Hematopoietic multipotent progenitor cell (in vitro differentiated cells): ENCODE measurements around the gene SLC26A5. TPM values are rescaled to one million over a fixed set of nuclear protein-coding genes. Genes with fewer than 3 reads are reported as not detected.
A peak's percentile ranks its signal among the peaks of the same experiment; 100 is the strongest.
"Not testable (repeated sequence)": the region's sequence is repeated elsewhere in the genome, so short reads cannot be mapped to it uniquely, and the experiment has no call there.

Experiments used
- DNase-seq, 3 donors: peaks; one replicate each; pipeline ENCODE4 v3.0.0-alpha.2; 2011 to 2015; ENCODE audit warnings: low read depth in 2 of 3, low spot score in 2 of 3
- total RNA-seq: library from RNA; depleted of rRNA; stranded (reverse); fragments of >200 nt; gene quantifications from one replicate; pipeline ENCODE4 v1.2.3, GENCODE V29; 2012

The SLC26A5 gene, protein sequence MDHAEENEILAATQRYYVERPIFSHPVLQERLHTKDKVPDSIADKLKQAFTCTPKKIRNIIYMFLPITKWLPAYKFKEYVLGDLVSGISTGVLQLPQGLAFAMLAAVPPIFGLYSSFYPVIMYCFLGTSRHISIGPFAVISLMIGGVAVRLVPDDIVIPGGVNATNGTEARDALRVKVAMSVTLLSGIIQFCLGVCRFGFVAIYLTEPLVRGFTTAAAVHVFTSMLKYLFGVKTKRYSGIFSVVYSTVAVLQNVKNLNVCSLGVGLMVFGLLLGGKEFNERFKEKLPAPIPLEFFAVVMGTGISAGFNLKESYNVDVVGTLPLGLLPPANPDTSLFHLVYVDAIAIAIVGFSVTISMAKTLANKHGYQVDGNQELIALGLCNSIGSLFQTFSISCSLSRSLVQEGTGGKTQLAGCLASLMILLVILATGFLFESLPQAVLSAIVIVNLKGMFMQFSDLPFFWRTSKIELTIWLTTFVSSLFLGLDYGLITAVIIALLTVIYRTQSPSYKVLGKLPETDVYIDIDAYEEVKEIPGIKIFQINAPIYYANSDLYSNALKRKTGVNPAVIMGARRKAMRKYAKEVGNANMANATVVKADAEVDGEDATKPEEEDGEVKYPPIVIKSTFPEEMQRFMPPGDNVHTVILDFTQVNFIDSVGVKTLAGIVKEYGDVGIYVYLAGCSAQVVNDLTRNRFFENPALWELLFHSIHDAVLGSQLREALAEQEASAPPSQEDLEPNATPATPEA
- total RNA-seq: not detected

DNA sequence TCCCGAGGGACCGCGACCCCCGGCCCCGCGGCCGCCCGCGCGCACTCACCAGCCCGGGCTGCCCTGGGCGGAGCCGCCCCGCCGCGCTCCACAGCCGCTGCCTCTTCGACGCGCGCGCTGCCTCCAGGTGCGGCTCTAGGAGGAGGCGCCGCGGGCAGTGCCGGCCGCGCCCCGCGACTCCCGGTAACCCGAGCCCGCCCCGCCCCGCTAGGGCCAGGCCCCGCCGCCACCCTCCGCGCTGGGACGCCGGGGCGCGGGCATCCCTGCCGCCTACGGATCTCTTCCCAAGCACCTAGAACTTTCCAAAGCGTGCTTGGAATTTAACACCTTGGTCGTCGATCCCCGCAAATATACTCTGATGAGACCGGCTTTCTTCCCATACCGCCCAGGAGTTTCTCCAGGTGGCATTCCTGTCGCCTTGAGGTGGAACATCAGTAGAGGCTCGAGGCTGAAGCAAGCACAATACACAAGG, at the start of gene SLC26A5:
Gene SLC26A5, minus strand, starts transcription at position 159 of the 472 bp plus-strand sequence. CDS start 24,693 bp downstream, outside the sequence.
- peak in 2 of 3 donors; percentile 8 to 10 for DNase-seq

DNA sequence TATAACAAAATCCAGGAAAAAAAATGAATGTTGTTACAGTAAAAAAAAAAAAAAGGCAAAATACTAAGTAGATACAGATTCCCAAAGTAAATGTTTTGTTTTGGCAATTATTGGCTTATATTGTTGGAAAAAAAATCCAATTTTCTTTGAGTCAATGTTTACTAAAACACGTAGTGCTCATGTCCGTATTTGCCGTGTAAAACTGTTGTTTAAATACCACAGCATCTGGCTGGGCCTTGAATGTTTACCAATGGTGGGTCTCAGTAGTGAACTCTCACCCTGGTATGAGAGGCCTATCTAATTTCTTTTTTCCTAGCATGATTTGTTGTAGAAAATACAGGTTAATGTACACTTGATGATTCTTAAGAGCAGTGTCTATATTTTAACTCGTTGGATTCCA, 41.4 kb upstream of the SLC26A5 start:
- no peak for DNase-seq

DNA sequence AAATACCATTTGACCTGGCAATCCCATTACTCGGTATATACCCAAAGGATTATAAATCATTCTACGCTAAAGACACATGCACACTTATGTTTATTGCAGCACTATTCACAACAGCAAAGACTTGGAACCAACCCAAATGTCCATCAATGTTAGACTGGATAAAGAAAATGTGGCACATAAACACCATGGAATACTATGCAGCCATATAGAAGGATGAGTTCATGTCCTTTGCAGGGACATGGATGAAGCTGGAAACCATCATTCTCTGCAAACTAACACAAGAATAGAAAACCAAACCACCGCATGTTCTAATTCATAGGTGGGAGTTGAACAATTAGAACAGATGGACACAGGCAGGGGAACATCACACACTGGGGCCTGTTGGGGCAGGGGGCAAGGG, 40.9 kb upstream of the SLC26A5 start:
- not testable (repeated sequence) for DNase-seq

DNA sequence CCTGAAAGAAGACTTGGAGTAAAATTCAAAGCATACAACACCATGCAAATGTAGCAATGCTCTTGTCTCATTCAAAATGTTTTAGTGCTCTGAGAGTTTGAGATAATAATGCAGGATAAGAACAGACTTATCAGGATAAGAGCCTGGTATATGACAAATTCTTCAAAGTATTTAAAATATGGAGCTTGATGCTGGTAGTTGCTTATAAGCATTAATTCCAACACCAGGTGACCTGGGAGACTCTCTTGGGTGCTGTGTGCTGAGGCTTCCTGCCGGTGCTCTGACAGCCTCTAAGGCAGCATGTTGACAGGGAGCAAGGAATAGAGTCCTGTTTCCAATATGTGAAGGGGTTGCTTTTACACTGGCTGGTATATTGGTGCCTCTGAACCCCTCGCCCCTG, 34.8 kb upstream of the SLC26A5 start:
- DNase-seq: no peak

DNA sequence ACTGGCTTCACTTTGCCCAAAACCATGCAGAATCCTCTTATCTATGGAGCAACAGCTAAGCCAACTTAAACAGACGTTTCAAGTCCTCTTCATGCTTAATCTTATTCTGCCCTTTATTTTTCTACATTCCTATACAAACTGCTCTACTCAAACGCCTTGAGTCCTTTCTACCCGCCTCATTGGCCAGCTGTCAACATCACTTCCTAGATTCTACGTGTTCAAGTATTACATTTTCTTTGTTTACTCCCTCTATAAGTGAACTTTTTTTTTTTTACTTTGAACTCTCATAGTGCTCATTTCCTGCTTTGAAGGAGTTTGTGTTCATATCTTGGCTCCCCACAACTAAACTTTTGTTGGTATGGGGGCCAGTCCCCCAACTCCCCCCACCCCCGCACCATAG, 28.9 kb upstream of the SLC26A5 start:
- no peak for DNase-seq

DNA sequence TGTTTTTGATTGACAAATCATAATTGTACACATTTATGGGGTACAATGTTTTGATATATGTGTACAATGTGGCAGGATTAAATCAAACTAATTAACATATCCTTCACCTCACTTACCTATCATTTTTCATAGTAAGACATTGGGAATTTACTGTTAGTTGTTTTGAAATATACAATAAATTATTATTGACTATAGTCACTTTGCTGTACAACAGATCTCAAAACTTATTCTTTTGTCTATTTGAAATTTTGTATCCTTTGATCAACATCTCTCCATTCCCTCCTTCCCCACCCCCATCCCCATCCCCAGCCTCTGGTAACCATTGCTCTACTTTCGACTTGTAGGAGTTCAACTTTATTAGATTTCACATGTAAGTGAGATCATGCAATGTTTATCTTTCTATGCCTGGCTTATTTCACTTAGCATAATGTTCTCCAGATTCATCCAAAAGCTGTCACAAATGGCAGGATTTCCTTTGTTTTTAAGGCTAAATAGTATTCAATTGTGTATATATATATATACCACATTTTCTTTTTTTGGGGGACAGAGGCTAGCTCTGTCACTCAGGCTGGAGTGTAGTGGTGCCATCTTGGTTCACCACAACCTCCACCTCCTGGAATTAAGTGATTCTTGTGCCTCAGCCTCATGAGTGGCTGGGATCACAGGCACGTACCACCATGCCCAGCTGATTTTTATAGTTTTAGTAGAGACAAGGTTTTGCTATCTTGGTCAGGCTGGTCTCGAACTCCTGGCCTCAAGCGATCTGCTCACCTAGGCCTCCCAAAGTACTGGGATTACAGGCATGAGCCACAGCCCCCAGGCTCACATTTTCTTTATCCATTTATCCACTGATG, 23.3 kb upstream of the SLC26A5 start:
- DNase-seq: no peak

DNA sequence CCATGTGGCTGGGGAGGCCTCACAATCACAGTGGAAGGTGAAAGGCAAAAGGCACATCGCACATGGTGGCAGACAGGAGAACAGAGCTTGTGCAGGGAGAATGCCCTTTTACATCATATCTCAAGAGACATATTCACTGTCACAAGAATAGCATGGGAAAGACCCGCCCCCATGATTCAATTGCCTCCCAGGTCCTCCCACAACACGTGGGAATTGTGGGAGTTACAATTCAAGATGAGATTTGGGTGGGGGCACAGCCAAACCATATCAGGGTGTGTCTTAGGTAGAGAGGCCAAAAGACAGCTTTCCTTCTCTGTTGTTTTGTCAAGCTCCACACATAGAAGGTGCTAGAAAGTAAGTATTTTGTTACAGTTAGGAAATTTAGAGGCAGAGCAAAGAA, 20.8 kb upstream of the SLC26A5 start:
- DNase-seq: no peak

DNA sequence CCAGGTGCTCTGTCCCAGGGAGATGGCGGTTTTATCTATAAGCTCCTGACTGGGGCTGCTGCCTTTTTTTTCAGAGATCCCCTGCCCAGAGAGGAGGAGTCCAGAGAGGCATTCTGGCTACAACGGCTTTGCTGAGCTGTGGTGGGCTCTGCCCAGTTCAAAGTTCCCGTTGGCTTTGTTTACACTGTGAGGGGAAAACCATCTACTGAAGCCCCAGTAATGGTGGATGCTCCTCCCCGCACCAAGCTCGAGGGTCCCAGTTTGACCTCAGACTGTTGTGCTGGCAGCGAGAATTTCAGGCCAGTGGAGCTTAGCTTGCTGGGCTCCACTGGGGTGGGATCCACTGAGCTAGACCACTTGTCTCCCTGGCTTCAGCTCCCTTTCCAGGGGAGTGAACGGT, 16.4 kb upstream of the SLC26A5 start:
- no peak for DNase-seq

DNA sequence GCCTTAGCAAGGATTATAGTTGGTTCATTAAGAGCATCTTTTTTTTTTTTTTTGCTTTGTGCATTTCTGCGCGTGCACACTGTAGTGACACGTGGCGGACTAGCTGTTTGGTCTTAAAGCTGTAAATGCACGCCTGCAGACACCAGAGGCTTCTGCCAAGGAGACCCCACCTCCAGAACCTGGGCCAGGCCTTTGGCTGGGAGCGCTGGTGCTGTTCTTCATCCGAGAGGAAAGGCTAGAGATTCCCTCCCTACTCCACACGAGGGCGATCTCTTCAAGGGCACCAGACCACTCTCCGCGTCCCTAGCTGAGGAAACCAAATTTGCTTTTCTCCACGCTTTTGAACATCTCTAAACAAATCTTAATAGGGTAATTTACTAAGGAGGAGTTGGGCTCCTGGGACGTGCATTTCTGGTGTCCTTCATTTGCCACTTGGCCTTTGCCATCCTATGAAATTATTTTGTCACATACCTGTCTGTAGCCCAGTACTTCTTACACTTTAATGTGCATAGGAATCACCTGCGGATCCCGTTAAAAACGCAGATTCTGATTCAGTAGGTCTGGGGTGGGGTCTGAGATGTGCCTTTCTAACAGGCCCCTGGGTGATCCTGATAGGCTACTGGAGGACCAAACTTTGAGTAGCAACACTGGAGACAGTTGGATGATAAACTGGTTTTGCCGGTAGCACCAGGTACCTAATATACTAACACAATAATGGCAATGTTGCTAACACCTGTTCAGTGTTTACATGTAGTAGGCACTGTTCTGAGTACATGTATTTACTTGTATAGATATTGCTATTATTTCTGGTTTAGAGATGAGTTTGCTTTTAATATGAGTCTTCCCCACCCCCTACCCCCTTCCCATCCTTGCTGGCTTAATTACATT, 1.3 kb upstream of the SLC26A5 start:
- DNase-seq: peak in 2 of 3 donors; percentile 46 to 68

DNA sequence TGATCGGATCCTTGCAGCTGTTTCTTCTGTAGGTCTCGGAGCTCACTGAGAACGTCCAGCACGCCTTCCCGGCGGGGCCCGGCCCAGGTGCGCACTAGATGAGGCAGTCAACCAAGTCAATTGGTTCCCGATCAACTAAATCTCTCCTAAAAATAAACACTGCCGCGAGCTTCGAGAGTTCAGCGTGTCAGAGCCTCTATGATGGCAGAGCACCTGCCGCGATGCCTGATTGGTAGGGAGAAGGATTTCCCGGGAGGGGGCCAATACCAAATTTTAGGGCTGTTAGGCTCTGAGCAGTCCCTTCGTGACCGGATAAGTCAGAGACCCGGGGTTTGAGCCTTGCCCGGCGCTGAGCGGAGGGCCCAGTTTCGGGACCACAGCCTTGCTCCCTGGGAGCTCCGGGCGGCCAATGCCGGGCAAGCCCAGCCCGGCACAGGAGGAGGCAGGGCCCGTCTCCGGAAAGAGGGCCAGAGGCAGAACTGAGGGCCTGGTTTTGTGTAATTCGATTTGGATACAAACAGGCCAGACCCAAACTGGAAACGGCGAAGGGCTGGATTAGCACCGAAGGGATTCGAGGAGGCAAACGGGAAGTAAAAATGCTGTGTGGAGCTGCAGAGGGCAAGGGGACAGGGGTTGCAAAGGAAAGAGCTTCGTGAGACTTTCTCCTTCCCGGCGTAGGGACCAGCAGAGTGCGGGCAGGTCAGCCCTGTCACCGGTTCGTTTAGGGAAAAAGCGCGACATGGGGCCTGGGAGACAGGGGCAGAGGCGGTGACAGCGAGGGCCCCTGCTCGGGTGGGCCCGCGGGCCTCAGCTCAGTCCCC, 569 bp downstream of the SLC26A5 start:
- DNase-seq: peak in 2 of 3 donors; percentile 21 to 22

DNA sequence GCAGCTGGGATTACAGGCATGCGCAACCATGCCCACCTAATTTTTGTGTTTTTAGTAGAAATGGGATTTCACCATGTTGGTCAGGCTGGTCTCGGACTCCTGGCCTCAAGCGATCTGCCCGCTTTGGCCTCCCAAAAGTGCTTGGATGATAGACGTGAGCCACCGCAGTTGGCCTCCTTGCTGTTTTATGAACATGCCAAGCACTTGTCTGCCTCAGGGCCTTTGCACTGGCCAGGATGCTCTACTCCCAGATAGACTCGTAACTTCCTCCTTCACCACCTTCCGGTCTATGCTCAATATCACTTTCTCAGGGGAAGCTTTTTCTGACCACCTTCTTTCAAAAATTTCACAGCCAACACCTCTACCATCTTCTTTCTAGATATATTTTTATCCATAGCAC, 6.3 kb downstream of the SLC26A5 start:
- no peak for DNase-seq

DNA sequence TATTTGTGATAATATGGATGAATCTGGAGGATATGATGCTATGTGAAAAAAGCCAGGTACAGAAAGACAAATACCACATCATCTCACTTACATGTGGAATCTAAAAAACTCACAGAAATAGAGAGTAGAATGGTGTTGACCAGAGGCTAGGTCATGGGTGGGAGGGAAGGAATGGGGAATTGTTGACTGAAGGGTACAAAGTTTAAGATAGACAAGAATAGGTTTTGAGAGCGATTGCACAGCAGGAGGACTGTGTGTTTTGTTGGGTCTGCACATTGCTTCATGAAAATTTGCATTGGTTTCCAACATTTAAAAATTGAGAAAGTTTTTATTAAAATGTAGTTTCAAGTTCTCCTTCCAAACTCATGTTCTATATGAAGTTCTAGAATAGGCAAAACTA, 8.4 kb downstream of the SLC26A5 start:
- no peak for DNase-seq

DNA sequence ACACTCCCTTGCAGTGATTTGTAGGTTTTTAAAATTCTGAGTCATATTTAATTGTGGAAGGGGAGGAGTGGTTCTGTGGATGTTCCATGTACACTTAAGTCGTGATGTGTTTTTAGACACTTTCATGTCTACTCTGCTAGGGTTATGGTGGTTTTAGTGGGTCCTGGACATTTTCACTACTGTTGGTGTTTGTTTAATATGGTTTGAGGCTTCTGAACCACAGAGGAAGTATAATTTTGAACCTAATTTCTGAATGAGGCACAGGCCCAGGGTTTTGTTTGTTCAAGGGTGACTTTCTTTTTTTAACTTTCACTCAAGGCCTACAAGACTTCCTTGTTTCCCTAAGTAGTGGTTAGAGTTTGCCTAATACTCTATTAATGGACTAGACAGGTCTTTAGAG, 13.3 kb downstream of the SLC26A5 start:
- peak in 1 of 3 donors; percentile 23 for DNase-seq

DNA sequence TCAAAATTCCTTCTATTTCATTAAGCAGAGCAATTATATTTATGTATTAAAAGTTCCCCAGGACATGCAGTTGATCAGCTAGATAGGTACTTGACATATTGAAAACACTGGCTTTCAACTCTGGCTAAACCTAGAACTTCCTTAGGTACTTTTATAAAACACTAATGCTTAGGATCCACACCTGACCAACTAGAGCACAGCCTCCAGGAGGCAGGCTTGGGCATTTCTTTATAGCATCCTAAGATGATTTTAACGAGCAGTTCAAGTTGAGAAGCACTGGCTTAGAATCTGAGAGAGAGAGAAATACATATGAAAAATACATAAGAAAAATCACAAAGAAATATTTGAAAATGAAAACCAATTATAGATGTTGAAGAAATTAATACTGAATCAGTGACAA, 20.8 kb downstream of the SLC26A5 start:
- no peak for DNase-seq

DNA sequence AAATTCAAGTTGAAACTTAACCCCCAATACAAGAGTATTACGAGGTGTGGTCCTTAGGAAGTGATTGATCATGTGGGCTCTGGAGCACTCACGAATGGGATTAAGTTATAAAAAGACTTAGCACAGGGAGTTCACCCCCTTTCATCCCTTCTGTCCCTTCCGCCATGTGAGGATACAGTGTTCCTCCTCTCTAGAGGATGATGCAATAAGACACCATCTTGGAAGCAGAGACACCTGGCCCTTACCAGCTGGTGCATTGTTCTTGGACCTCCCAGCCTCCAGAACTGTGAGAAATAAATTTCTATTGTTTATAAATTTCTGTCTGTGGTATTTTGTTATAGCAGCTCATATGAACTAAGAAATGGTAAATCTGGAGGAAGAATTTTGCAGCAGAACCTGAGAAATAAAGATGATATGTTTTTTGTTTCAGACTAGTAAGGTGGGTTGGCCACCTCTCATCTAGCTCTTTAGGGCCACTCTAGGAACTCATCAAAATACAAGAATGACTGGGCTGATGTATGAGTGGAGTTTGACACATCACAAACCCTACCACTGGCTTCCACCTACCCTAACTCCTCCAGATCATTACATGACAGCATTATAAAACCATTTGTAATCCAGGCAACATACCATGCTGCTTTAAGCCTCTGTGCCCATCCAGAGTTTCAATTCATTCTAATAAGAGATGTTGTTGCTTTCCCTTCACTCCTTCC, 22.4 kb downstream of the SLC26A5 start:
- DNase-seq: no peak

DNA sequence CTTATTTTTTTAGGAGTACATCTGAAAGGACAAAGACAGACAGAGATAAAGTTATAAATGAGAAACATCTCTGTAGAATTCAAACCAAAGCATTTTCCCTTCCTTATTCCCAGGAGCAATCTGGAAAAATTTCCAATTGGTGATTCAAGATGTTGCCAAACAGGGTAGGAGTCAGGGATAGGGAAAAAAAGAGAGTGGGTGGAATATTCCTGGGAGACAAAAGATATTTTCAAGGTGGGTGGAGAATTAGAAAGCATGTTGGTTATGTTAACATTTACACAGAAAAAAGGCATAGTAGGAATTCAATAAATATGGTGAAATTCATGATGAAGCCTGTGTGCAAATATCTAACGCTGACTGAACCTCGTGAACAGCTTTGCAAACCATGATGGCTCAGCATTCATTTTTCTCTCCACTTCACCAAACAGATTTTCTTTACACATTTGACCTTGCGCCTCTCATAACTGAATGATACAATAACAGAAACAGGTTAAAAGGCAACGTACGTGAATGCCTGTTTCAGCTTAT, 25.1 kb downstream of the SLC26A5 start:
- no peak for DNase-seq

DNA sequence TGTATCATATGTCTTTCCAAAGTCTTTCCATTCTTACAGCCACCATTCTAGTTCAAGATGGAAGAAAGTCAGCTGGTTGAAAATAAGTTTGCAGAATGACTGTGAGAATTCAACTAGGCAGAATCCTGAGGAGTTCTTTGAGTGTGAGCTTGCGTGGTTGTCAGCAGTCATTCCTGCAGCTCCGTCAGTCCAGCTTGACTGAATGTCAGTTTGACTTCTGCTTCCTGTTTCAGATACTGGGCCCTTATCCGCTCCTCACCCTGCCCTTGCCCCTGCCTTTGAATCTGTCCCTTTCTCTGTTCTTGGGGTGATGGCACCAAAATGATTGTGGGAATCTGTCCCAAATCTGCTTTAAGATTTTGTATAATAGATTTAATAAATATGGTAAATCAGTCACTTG, 27.8 kb downstream of the SLC26A5 start:
- peak in 1 of 3 donors; percentile 7 for DNase-seq

DNA sequence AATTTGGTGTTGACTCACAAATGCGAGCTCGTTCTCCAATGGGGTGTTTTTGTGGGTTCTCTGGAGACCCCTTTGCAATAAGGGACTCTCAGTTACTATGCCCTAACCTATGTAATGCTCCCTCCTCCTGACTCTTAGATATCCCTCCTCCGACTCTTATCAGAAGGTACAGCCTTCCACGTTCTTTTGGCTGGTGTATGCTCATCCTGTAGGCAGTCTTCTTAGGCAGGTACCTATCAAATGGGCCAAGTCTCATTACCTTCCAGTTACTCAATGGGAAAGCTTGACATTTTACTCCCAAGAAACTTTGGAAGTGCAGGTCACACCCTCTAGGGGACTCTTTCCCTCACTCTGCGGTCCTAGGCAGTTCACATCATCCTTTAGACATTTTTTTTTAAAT, 32.6 kb downstream of the SLC26A5 start:
- DNase-seq: no peak
